ENCODE measurements around the gene PLA2G4D.

PLA2G4D gene

DNA sequence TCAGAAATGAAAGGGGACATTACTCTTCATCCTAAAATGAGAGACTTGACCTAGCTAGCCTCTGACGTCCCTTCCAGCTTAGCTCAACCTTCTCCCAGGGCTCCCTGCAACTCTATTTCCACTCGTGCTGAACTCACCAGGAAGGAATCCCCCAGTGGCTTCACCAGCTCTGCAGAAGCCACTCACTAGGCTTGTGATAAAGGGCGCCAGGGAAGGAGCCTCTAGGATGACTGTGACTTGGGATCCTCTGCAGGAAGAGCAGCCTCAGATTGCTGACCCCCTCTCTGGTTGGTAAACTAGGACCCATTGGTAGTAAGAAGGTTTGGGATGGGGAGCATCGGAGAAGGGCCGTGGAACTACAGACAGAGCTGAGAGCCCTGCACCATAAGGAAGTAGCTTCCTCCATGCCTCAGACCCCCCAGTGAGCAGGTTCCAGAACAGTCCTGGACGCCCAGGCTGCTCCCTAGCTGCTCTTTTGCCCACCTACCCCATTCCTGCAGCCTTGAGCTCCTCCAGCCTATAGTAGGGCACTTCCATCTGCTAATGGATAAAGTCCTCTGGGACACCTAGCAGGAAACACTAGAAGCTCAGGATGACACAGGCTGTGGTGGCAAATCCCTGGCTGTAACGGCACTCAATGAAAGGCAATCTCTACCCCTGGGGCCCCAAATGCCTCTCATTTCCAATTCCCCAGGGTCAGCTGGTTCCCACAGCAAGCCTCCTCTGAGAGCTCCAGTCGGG lies 36.1 kb upstream of the PLA2G4D start:
- Histone ChIP-seq H3K27me3 (ENCODE audit: insufficient read depth, low read length, poor library complexity) (no peaks in the 10 kb centered on the region), H3K9ac (ENCODE audit: low read depth, low read length) (no peak overlapping the region), H2AFZ (ENCODE audit: low read depth, low read length) (no peak overlapping the region), H3K79me2 (ENCODE audit: insufficient read depth, low read length) (no peaks in the 10 kb centered on the region), H3K27ac (ENCODE audit: low read length) (no peak overlapping the region), H3K4me1 (ENCODE audit: insufficient read depth, low read length) (no peaks in the 10 kb centered on the region), H3K36me3 (ENCODE audit: insufficient read depth, low read length) (no peaks in the 10 kb centered on the region), H3K4me2 (ENCODE audit: insufficient read depth, low read length) (no peak overlapping the region), H4K20me1 (ENCODE audit: insufficient read depth, low read length) (no peaks in the 10 kb centered on the region), H3K4me3 (ENCODE audit: low read depth in 1 of 2, low read length in 2 of 2) (no peak overlapping the region), H3K9me3 (ENCODE audit: insufficient read depth, low read length, severe bottlenecking) (no peaks in the 10 kb centered on the region)
- DNase-seq (no peak), ATAC-seq (ENCODE audit: insufficient read depth, low read depth) (no peak)
- TF ChIP-seq EZH2 (IDR thresholded peaks at IDR 0.05; ENCODE audit: borderline replicate concordance, low read depth, low read length, severe bottlenecking) (no peak), CTCF (IDR thresholded peaks at IDR 0.05; ENCODE audit: borderline replicate concordance, extremely low read depth, low read length, poor library complexity, severe bottlenecking) (no peak)

GRCh38 chr15:42129364-42129763 lies 35.0 kb upstream of the PLA2G4D start:
- ATAC-seq (ENCODE audit: insufficient read depth, low read depth) (no peak), DNase-seq (no peak)
- Histone ChIP-seq H3K4me3 (ENCODE audit: low read depth in 1 of 2, low read length in 2 of 2) (no peak overlapping the region), H3K4me2 (ENCODE audit: insufficient read depth, low read length) (no peak overlapping the region), H3K9me3 (ENCODE audit: insufficient read depth, low read length, severe bottlenecking) (no peaks in the 10 kb centered on the region), H3K4me1 (ENCODE audit: insufficient read depth, low read length) (no peaks in the 10 kb centered on the region), H4K20me1 (ENCODE audit: insufficient read depth, low read length) (no peaks in the 10 kb centered on the region), H3K9ac (ENCODE audit: low read depth, low read length) (no peak overlapping the region), H2AFZ (ENCODE audit: low read depth, low read length) (no peak overlapping the region), H3K27ac (ENCODE audit: low read length) (no peak overlapping the region), H3K79me2 (ENCODE audit: insufficient read depth, low read length) (no peaks in the 10 kb centered on the region), H3K36me3 (ENCODE audit: insufficient read depth, low read length) (no peaks in the 10 kb centered on the region), H3K27me3 (ENCODE audit: insufficient read depth, low read length, poor library complexity) (no peaks in the 10 kb centered on the region)
- no peak for TF ChIP-seq EZH2 (IDR thresholded peaks at IDR 0.05; ENCODE audit: borderline replicate concordance, low read depth, low read length, severe bottlenecking)
- TF ChIP-seq CTCF (IDR thresholded peaks at IDR 0.05; ENCODE audit: borderline replicate concordance, extremely low read depth, low read length, poor library complexity, severe bottlenecking), result no peak

- ATAC-seq (ENCODE audit: insufficient read depth, low read depth) (no peak), DNase-seq (no peak)
- H3K4me3 ChIP-seq (ENCODE audit: low read depth in 1 of 2, low read length in 2 of 2), result no peak overlapping the region
- H3K9me3 ChIP-seq (ENCODE audit: insufficient read depth, low read length, severe bottlenecking), result no peaks in the 10 kb centered on the region
- no peak overlapping the region for H3K27ac ChIP-seq (ENCODE audit: low read length)
- TF ChIP-seq EZH2 (IDR thresholded peaks at IDR 0.05; ENCODE audit: borderline replicate concordance, low read depth, low read length, severe bottlenecking), result no peak
- no peak for TF ChIP-seq CTCF (IDR thresholded peaks at IDR 0.05; ENCODE audit: borderline replicate concordance, extremely low read depth, low read length, poor library complexity, severe bottlenecking)
- H3K4me2 ChIP-seq (ENCODE audit: insufficient read depth, low read length), result no peak overlapping the region
- no peak overlapping the region for H2AFZ ChIP-seq (ENCODE audit: low read depth, low read length)
- no peaks in the 10 kb centered on the region for H3K36me3 ChIP-seq (ENCODE audit: insufficient read depth, low read length)
- H3K9ac ChIP-seq (ENCODE audit: low read depth, low read length), result no peak overlapping the region
- H3K27me3 ChIP-seq (ENCODE audit: insufficient read depth, low read length, poor library complexity), result no peaks in the 10 kb centered on the region
- H3K79me2 ChIP-seq (ENCODE audit: insufficient read depth, low read length), result no peaks in the 10 kb centered on the region
- no peaks in the 10 kb centered on the region for H4K20me1 ChIP-seq (ENCODE audit: insufficient read depth, low read length)
- no peaks in the 10 kb centered on the region for H3K4me1 ChIP-seq (ENCODE audit: insufficient read depth, low read length)
Observed at GRCh38 chr15:42128476-42128875, 34.1 kb upstream of the PLA2G4D start.

Measured in DND-41 (cell line).